ENCODE data around the gene CDCA5.

DNA sequence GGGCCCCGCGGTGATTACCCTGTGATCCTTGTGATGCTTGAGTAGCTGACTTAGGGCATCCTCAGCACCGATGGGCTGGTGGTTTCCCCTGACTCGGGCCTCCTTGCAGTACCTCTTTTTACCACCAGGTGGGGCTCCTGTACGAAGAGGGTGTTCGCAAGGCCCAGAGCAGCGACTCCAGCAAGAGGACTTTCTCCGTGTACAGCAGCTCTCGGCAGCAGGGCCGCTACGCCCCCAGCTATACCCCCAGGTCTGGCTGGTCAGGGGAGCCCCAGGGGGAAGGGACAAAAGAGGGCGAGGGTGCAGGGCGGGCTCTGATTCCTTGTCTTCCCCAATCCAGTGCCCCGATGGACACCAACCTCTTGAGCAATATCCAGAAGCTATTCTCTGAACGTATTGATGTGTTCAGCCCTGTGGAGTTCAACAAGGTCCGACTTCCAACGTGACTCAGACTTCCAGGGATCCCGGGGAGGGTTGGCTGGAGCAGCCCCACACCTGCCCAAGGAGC is 26.6 kb upstream of the CDCA5 start:
- TF ChIP-seq, protein P1, sequence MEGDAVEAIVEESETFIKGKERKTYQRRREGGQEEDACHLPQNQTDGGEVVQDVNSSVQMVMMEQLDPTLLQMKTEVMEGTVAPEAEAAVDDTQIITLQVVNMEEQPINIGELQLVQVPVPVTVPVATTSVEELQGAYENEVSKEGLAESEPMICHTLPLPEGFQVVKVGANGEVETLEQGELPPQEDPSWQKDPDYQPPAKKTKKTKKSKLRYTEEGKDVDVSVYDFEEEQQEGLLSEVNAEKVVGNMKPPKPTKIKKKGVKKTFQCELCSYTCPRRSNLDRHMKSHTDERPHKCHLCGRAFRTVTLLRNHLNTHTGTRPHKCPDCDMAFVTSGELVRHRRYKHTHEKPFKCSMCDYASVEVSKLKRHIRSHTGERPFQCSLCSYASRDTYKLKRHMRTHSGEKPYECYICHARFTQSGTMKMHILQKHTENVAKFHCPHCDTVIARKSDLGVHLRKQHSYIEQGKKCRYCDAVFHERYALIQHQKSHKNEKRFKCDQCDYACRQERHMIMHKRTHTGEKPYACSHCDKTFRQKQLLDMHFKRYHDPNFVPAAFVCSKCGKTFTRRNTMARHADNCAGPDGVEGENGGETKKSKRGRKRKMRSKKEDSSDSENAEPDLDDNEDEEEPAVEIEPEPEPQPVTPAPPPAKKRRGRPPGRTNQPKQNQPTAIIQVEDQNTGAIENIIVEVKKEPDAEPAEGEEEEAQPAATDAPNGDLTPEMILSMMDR (IDR thresholded peaks at IDR 0.05): peak; percentile 96 to 99 (median 97)
- no peak for TF ChIP-seq POLR2A (IDR thresholded peaks at IDR 0.05)
